Breast epithelium (tissue), 3 donors: ENCODE results near the gene POLR1F.

ENCODE experiments used
- CTCF ChIP-seq, 3 donors: fragments of 450-650 bp; IDR thresholded peaks; one replicate each; pipeline ENCODE4 v1.5.1; 2016 to 2017; ENCODE audit warnings: antibody characterized with exemption in 3 of 3, mild to moderate bottlenecking in 3 of 3, moderate library complexity in 3 of 3
- POLR2A ChIP-seq: fragments of 450-650 bp; IDR thresholded peaks from one replicate; pipeline ENCODE4 v1.6.1; 2016; ENCODE audit warnings: antibody characterized with exemption, mild to moderate bottlenecking, moderate library complexity
- POLR2AphosphoS5 ChIP-seq, 3 donors: sonication (generic); formaldehyde crosslinking; IDR thresholded peaks; one replicate each; pipeline ENCODE4 v1.6.1; 2017; ENCODE audit warnings: antibody characterized with exemption in 3 of 3

- TF ChIP-seq CTCF (IDR thresholded peaks at IDR 0.05) (no peak), POLR2A (no peak), POLR2AphosphoS5 (IDR thresholded peaks at IDR 0.05) (no peak)
These were observed 38.0 kb downstream of the POLR1F start for GRCh38 chr7:19670806-19671205.
